Lower leg skin (tissue), 4 donors: Measurements from ENCODE around the gene UBE2J2. TPM values are rescaled to one million over a fixed set of nuclear protein-coding genes. Genes with fewer than 3 reads are reported as not detected.

Source experiments
- DNase-seq, 2 donors: peaks; one replicate each; pipeline ENCODE4 v3.0.0-alpha.2; 2019; ENCODE audit warnings: low spot score in 2 of 2
- H3K4me3 ChIP-seq: fragments of 200-600 bp; sonication (generic); 2 replicates; pipeline ENCODE4 v1.5.1; 2017; ENCODE audit warnings: mild to moderate bottlenecking, low read depth; ENCODE audit not compliant: poor library complexity, severe bottlenecking
- CTCF ChIP-seq, 3 donors: fragments of 450-650 bp; IDR thresholded peaks; one replicate each; pipeline ENCODE4 v1.5.1; 2016; ENCODE audit warnings: antibody characterized with exemption in 3 of 3, mild to moderate bottlenecking in 3 of 3, moderate library complexity in 2 of 3
- POLR2A ChIP-seq, 2 donors: fragments of 450-650 bp; IDR thresholded peaks; one replicate each; pipeline ENCODE4 v1.6.1; 2016 to 2017; ENCODE audit warnings: antibody characterized with exemption in 2 of 2, mild to moderate bottlenecking in 1 of 2, moderate library complexity in 1 of 2
- WGBS, 2 donors: methylation state at CpG; one replicate each; pipeline ENCODE4 v1.1.5; 2018; 5-methylcytosine and 5-hydroxymethylcytosine counted together
- intact Hi-C: fragments of 100-400 bp; cut with DNase I; formaldehyde crosslinking; loops from one replicate; pipeline ENCODE4 v1.15.0; 2023; ENCODE audit warnings: low total_unique reads
- total RNA-seq, 4 donors: library from RNA; depleted of rRNA; stranded (reverse); fragments of >200 nt; gene quantifications; one replicate each; pipeline ENCODE4 v1.1.0, GENCODE V29; 2016

Gene UBE2J2
- total RNA-seq, 4 donors from 2014 or later, result 49.0 to 72.8 (median 54.0) TPM

GRCh38 chr1:1223891-1224290 is 49.8 kb downstream of the UBE2J2 start:
- DNase-seq, result no peak
- H3K4me3 ChIP-seq, result no peak overlapping the region
- intact Hi-C loops, result no loop called here
- TF ChIP-seq POLR2A (IDR thresholded peaks at IDR 0.05) (no peak), CTCF (IDR thresholded peaks at IDR 0.05) (no peak)
- 92 to 94% methylated on average over 21 of the region's 21 CpGs for WGBS, 2 donors

- DNase-seq, result no peak
- no peak for TF ChIP-seq CTCF (IDR thresholded peaks at IDR 0.05)
- 92 to 93% methylated on average over 15 of the region's 15 CpGs for WGBS, 2 donors
These were observed 50.3 kb downstream of the UBE2J2 start for GRCh38 chr1:1223321-1223720.

GRCh38 chr1:1222575-1223225 is 51.0 kb downstream of the UBE2J2 start:
- TF ChIP-seq CTCF (IDR thresholded peaks at IDR 0.05) (no peak), POLR2A (IDR thresholded peaks at IDR 0.05) (no peak)
- no peak for DNase-seq
- intact Hi-C loops, result no loop called here
- no peak overlapping the region for H3K4me3 ChIP-seq
- 95% methylated on average over 39 to 42 of the region's 44 CpGs for WGBS, 2 donors

More at GRCh38 chr1:1223321-1223720, 50.3 kb downstream of the UBE2J2 start:
- intact Hi-C loops, result no loop called here
- H3K4me3 ChIP-seq, result no peak overlapping the region

- H3K4me3 ChIP-seq, result no peak overlapping the region
- no peak for DNase-seq
- intact Hi-C loops, result no loop called here
- TF ChIP-seq POLR2A (IDR thresholded peaks at IDR 0.05), result no peak
- TF ChIP-seq CTCF (IDR thresholded peaks at IDR 0.05), result no peak
- WGBS, 2 donors, result 84 to 91% methylated on average over 14 to 22 of the region's 30 CpGs
These were observed 51.6 kb downstream of the UBE2J2 start for GRCh38 chr1:1221887-1222574.

GRCh38 chr1:1220197-1220596 is 53.5 kb downstream of the UBE2J2 start:
- DNase-seq, result no peak
- H3K4me3 ChIP-seq, result no peak overlapping the region
- 90 to 92% methylated on average over 22 to 23 of the region's 24 CpGs for WGBS, 2 donors
- no peak for TF ChIP-seq POLR2A (IDR thresholded peaks at IDR 0.05)
- no peak for TF ChIP-seq CTCF (IDR thresholded peaks at IDR 0.05)
- intact Hi-C loops, result no loop called here
